ENCODE measurements around the gene TMED8.

The TMED8 gene

DNA sequence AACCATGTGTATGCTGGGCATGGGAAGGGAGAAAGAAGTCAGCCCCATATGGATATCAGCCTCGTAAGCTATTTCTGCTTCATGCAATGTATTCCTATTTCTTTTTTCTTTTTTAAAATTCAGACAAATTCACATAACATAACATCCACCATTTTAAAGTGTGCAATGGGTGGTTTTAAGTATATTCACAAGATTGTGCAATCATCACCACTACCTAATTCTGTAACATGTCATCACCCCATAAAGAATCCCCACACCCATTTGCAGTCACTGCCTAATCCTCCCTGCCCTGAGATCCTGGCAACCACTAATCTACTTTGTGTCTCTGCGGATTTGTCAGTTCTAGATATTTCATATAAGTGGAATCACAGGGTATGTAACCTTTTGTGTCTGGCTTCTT lies 65.7 kb downstream of the TMED8 start:
- Histone ChIP-seq H3K4me3 (ENCODE audit: low read length) (no peak overlapping the region), H3K9me3 (ENCODE audit: insufficient read depth, low read depth, low read length) (no peaks in the 10 kb centered on the region), H3K4me1 (ENCODE audit: insufficient read depth, low read length) (peaks cover 41% of the 10 kb centered on the region), H3K27ac (ENCODE audit: low read depth, low read length) (no peak overlapping the region), H3K27me3 (ENCODE audit: insufficient read depth, low read length) (no peaks in the 10 kb centered on the region), H3K36me3 (ENCODE audit: insufficient read depth, low read length) (peaks cover 3% of the 10 kb centered on the region; the same call in 1 of the 2 replicates), H3K9ac (ENCODE audit: low read depth, low read length) (no peak overlapping the region)
- WGBS: 92% methylated on average over 2 of the region's 2 CpGs

DNA sequence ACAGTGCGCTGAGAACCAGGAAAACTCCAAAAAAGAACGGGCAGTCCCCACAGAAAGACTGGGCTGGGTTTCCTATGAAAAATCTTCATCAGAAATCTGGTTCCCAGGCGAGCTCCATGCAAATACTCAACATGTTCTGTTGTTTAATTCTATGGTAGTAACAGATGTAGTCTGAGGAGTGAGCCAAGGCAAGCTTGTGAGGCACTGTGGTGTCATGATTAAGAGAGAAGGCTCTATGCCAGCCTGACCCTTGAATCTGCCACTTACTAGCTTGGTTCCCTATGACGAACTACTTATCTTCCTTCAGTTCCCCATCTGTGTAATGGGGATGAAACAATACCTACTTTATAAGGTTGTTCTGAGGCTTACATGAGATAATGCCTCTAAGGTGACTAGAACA lies 66.9 kb downstream of the TMED8 start:
- peaks cover 40% of the 10 kb centered on the region for H3K4me1 ChIP-seq (ENCODE audit: insufficient read depth, low read length)
- 93% methylated on average over 3 of the region's 4 CpGs for WGBS

GRCh38 chr14:77309131-77309530 lies 67.8 kb downstream of the TMED8 start:
- H3K27me3 ChIP-seq (ENCODE audit: insufficient read depth, low read length): no peaks in the 10 kb centered on the region
- H3K9ac ChIP-seq (ENCODE audit: low read depth, low read length): no peak overlapping the region
- no peak overlapping the region for H3K4me3 ChIP-seq (ENCODE audit: low read length)
- peaks cover 36% of the 10 kb centered on the region for H3K4me1 ChIP-seq (ENCODE audit: insufficient read depth, low read length)
- WGBS: 98% methylated on average over 4 of the region's 4 CpGs
- peaks cover 24% of the 10 kb centered on the region for H3K36me3 ChIP-seq (ENCODE audit: insufficient read depth, low read length)
- H3K27ac ChIP-seq (ENCODE audit: low read depth, low read length): no peak overlapping the region
- no peaks in the 10 kb centered on the region for H3K9me3 ChIP-seq (ENCODE audit: insufficient read depth, low read depth, low read length)

More for the DNA sequence above, 66.9 kb downstream of the TMED8 start:
- no peaks in the 10 kb centered on the region for H3K27me3 ChIP-seq (ENCODE audit: insufficient read depth, low read length)
- H3K27ac ChIP-seq (ENCODE audit: low read depth, low read length): no peak overlapping the region
- H3K4me3 ChIP-seq (ENCODE audit: low read length): no peak overlapping the region
- H3K9me3 ChIP-seq (ENCODE audit: insufficient read depth, low read depth, low read length): no peaks in the 10 kb centered on the region
- no peak overlapping the region for H3K9ac ChIP-seq (ENCODE audit: low read depth, low read length)
- peaks cover 15% of the 10 kb centered on the region; the same call in 1 of the 2 replicates for H3K36me3 ChIP-seq (ENCODE audit: insufficient read depth, low read length)

DNA sequence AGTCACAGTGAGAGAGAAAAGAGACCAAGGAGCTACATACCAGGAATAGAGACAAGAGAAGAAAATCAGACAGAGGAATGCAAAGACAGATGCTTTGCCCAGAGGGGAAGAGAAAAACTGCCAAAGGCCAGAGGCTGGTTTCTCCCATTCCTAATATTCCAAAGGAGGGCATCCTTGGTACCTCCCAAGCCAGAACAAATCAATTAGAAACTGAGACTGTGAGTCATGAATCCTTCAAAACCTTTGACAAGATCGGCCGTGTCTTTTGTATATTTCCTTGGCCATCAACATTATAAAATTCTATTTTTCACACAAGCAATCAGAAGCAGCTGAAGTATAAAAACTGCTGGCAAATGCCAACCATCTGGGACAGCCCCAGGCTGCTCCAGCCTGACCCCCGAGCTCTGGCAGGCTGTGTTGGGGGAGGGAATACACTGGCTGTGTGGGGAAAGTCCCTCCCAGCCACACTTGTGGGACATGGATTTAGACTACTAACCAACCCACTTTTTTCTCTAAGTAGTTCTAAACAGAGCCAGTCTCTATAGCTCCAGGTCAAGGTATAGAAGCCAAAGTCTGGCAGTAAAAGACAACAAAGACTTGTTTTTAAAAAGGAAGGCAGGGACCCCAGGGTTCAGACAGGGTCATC lies 69.9 kb downstream of the TMED8 start:
- peak overlapping the region; percentile 58; the same call in 1 of the 2 replicates for H3K9ac ChIP-seq (ENCODE audit: low read depth, low read length)
- peaks cover 25% of the 10 kb centered on the region for H3K4me1 ChIP-seq (ENCODE audit: insufficient read depth, low read length)
- 69% methylated on average over 3 of the region's 3 CpGs for WGBS
- peaks cover 33% of the 10 kb centered on the region for H3K36me3 ChIP-seq (ENCODE audit: insufficient read depth, low read length)
- H3K27me3 ChIP-seq (ENCODE audit: insufficient read depth, low read length): no peaks in the 10 kb centered on the region
- no peak overlapping the region for H3K4me3 ChIP-seq (ENCODE audit: low read length)
- peak overlapping the region; percentile 38 for H3K27ac ChIP-seq (ENCODE audit: low read depth, low read length)
- H3K9me3 ChIP-seq (ENCODE audit: insufficient read depth, low read depth, low read length): no peaks in the 10 kb centered on the region

DNA sequence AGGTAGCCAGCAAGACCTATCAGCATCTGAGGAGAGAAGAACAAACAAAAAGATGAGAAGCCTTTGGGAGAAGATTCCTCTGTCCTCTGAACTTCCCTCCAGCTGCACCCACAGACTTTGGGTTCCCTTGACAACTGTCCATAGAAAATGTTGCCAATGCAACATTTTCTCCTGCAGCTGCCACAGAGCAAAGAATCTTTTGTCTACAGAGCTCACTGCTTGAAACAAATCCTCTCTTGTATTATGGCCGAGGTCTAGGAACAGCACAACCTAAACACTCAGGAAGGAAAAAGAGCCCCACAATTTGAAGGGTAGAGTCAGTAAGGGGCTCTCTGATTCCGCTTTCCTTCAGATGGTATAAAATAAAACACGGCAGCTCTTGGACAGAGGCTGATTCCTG lies 70.5 kb downstream of the TMED8 start:
- H3K27ac ChIP-seq (ENCODE audit: low read depth, low read length): peak overlapping the region; percentile 56

GRCh38 chr14:77305696-77306095 lies 71.2 kb downstream of the TMED8 start:
- Histone ChIP-seq H3K4me3 (ENCODE audit: low read length) (no peak overlapping the region), H3K27me3 (ENCODE audit: insufficient read depth, low read length) (no peaks in the 10 kb centered on the region), H3K27ac (ENCODE audit: low read depth, low read length) (no peak overlapping the region; the same call in 1 of the 2 replicates), H3K4me1 (ENCODE audit: insufficient read depth, low read length) (peaks cover 25% of the 10 kb centered on the region), H3K36me3 (ENCODE audit: insufficient read depth, low read length) (peaks cover 31% of the 10 kb centered on the region), H3K9me3 (ENCODE audit: insufficient read depth, low read depth, low read length) (no peaks in the 10 kb centered on the region), H3K9ac (ENCODE audit: low read depth, low read length) (no peak overlapping the region)
- WGBS: 88% methylated on average over 4 of the region's 4 CpGs

More for the DNA sequence above, 70.5 kb downstream of the TMED8 start:
- Histone ChIP-seq H3K36me3 (ENCODE audit: insufficient read depth, low read length) (peaks cover 33% of the 10 kb centered on the region), H3K4me1 (ENCODE audit: insufficient read depth, low read length) (peaks cover 25% of the 10 kb centered on the region), H3K4me3 (ENCODE audit: low read length) (no peak overlapping the region), H3K9me3 (ENCODE audit: insufficient read depth, low read depth, low read length) (no peaks in the 10 kb centered on the region), H3K27me3 (ENCODE audit: insufficient read depth, low read length) (no peaks in the 10 kb centered on the region), H3K9ac (ENCODE audit: low read depth, low read length) (peak overlapping the region; percentile 58; the same call in 1 of the 2 replicates)
- WGBS: 80% methylated on average over 3 of the region's 3 CpGs

- H3K9me3 ChIP-seq (ENCODE audit: insufficient read depth, low read depth, low read length): no peaks in the 10 kb centered on the region
- H3K27me3 ChIP-seq (ENCODE audit: insufficient read depth, low read length): no peaks in the 10 kb centered on the region
- H3K27ac ChIP-seq (ENCODE audit: low read depth, low read length): no peak overlapping the region
- peaks cover 34% of the 10 kb centered on the region for H3K36me3 ChIP-seq (ENCODE audit: insufficient read depth, low read length)
- H3K9ac ChIP-seq (ENCODE audit: low read depth, low read length): no peak overlapping the region
- no peak overlapping the region for H3K4me3 ChIP-seq (ENCODE audit: low read length)
- WGBS: 71% methylated on average over 4 of the region's 4 CpGs
- peaks cover 25% of the 10 kb centered on the region for H3K4me1 ChIP-seq (ENCODE audit: insufficient read depth, low read length)
These were observed 73.3 kb downstream of the TMED8 start for GRCh38 chr14:77303417-77304156.

DNA sequence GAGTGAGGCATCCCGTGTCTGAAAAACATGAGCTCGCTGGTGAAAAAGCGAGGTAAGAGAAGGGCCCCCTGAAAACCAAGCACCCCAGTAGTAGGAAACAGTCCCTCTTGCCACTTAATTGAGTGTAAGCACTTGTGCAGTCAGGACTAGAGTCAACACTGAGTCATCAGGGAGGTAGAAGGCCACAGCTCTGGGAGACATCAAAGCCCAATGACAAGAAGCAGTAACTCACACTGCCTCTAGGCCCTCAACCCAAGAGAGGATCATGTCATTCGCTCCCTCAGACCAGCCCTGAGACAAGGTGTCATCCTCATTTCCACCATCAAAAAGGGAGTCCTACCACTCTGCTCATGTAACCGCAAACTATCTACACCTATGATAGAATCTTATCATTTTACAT lies 74.0 kb downstream of the TMED8 start:
- Histone ChIP-seq H3K4me1 (ENCODE audit: insufficient read depth, low read length) (peaks cover 25% of the 10 kb centered on the region), H3K9ac (ENCODE audit: low read depth, low read length) (no peak overlapping the region), H3K9me3 (ENCODE audit: insufficient read depth, low read depth, low read length) (no peaks in the 10 kb centered on the region), H3K4me3 (ENCODE audit: low read length) (no peak overlapping the region), H3K27me3 (ENCODE audit: insufficient read depth, low read length) (no peaks in the 10 kb centered on the region), H3K36me3 (ENCODE audit: insufficient read depth, low read length) (peaks cover 37% of the 10 kb centered on the region), H3K27ac (ENCODE audit: low read depth, low read length) (no peak overlapping the region)
- WGBS: 94% methylated on average over 5 of the region's 5 CpGs

GRCh38 chr14:77301103-77301502 lies 75.8 kb downstream of the TMED8 start:
- WGBS: 45% methylated on average over 10 of the region's 10 CpGs
- Histone ChIP-seq H3K9ac (ENCODE audit: low read depth, low read length) (no peak overlapping the region), H3K27ac (ENCODE audit: low read depth, low read length) (no peak overlapping the region), H3K4me3 (ENCODE audit: low read length) (no peak overlapping the region), H3K36me3 (ENCODE audit: insufficient read depth, low read length) (peaks cover 54% of the 10 kb centered on the region), H3K9me3 (ENCODE audit: insufficient read depth, low read depth, low read length) (no peaks in the 10 kb centered on the region), H3K4me1 (ENCODE audit: insufficient read depth, low read length) (peaks cover 10% of the 10 kb centered on the region; the same call in 1 of the 2 replicates), H3K27me3 (ENCODE audit: insufficient read depth, low read length) (no peaks in the 10 kb centered on the region)

- Histone ChIP-seq H3K36me3 (ENCODE audit: insufficient read depth, low read length) (peaks cover 47% of the 10 kb centered on the region), H3K9ac (ENCODE audit: low read depth, low read length) (no peak overlapping the region), H3K27ac (ENCODE audit: low read depth, low read length) (no peak overlapping the region), H3K4me3 (ENCODE audit: low read length) (no peak overlapping the region), H3K27me3 (ENCODE audit: insufficient read depth, low read length) (no peaks in the 10 kb centered on the region), H3K4me1 (ENCODE audit: insufficient read depth, low read length) (peaks cover 9% of the 10 kb centered on the region; the same call in 1 of the 2 replicates), H3K9me3 (ENCODE audit: insufficient read depth, low read depth, low read length) (no peaks in the 10 kb centered on the region)
- 95% methylated on average over 4 of the region's 4 CpGs for WGBS
These were observed 77.1 kb downstream of the TMED8 start for GRCh38 chr14:77299771-77300170.

GRCh38 chr14:77296906-77297305 lies 80.0 kb downstream of the TMED8 start:
- no peak overlapping the region for H3K27ac ChIP-seq (ENCODE audit: low read depth, low read length)
- 92% methylated on average over 8 of the region's 8 CpGs for WGBS
- no peaks in the 10 kb centered on the region for H3K9me3 ChIP-seq (ENCODE audit: insufficient read depth, low read depth, low read length)
- H3K4me1 ChIP-seq (ENCODE audit: insufficient read depth, low read length): no peaks in the 10 kb centered on the region
- no peaks in the 10 kb centered on the region for H3K27me3 ChIP-seq (ENCODE audit: insufficient read depth, low read length)
- H3K36me3 ChIP-seq (ENCODE audit: insufficient read depth, low read length): peaks cover 47% of the 10 kb centered on the region
- H3K4me3 ChIP-seq (ENCODE audit: low read length): no peak overlapping the region
- H3K9ac ChIP-seq (ENCODE audit: low read depth, low read length): no peak overlapping the region
